ENCODE data around the gene FAM210A.

DNA sequence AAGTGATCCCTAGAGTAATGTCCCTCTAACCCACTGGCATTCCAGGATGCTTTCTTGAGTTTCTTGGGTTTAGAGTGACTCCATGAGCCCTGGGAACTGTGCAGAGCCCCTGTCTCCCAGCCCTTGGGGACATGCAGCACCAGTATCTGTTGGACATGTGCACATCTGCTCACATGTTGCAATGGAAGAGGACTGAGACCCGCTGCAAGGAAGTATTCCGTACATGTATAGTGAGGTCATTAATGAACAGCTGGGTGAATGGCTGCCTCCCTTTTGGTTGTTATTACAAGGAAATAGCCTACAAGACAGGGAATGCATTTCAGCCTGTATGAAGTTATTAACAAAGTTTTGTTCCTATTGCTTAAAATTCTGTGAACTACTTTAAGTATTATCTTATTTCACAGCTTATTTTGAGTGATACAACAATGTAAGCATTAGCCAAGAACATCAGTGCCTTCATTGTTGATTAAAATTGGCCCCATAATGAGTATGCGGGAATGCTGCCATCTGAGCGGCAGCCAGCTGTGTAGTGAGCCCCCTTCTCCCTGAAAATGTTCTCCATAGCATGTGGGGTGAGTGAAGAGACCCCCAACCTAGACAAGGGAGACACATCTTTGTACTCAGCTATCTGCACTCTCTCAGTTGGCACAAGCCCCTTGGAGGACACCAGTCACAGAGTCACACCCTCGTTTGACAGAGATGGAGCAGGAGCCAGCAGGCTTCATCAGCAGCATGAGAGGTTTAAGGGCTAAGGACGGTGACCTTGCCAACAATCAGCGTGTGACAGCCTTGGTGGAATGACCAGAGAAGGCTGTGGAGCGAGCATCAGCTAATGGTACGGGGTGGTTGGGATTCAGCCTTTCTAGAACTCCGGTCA is 87.4 kb downstream of the FAM210A start:
- TF ChIP-seq, protein P1, sequence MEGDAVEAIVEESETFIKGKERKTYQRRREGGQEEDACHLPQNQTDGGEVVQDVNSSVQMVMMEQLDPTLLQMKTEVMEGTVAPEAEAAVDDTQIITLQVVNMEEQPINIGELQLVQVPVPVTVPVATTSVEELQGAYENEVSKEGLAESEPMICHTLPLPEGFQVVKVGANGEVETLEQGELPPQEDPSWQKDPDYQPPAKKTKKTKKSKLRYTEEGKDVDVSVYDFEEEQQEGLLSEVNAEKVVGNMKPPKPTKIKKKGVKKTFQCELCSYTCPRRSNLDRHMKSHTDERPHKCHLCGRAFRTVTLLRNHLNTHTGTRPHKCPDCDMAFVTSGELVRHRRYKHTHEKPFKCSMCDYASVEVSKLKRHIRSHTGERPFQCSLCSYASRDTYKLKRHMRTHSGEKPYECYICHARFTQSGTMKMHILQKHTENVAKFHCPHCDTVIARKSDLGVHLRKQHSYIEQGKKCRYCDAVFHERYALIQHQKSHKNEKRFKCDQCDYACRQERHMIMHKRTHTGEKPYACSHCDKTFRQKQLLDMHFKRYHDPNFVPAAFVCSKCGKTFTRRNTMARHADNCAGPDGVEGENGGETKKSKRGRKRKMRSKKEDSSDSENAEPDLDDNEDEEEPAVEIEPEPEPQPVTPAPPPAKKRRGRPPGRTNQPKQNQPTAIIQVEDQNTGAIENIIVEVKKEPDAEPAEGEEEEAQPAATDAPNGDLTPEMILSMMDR (conservative IDR thresholded peaks at IDR 0.05; ENCODE audit: low read length), result no peak
- no peak for TF ChIP-seq EZH2phosphoT487 (IDR thresholded peaks at IDR 0.05; ENCODE audit: borderline replicate concordance, low read depth, low read length)
